HG03095 (cell line): ENCODE data around the gene LRRC8D.

Experiments used
- ATAC-seq: cut with Tn5 transposase; IDR thresholded peaks from one replicate; pipeline ENCODE4 v1.9.1; 2021; ENCODE audit warnings: moderate library complexity; ENCODE audit not compliant: unreplicated experiment

LRRC8D gene

GRCh38 chr1:89832496-89833127, 11.8 kb downstream of the LRRC8D start:
- ATAC-seq = no peak

GRCh38 chr1:89833183-89834082, 12.6 kb downstream of the LRRC8D start:
- no peak for ATAC-seq

- ATAC-seq = no peak
Measured at GRCh38 chr1:89834083-89834704, 13.4 kb downstream of the LRRC8D start.

GRCh38 chr1:89836252-89837035, 15.6 kb downstream of the LRRC8D start:
- no peak for ATAC-seq

GRCh38 chr1:89837036-89837481, 16.2 kb downstream of the LRRC8D start:
- ATAC-seq = no peak

GRCh38 chr1:89837510-89837909, 16.7 kb downstream of the LRRC8D start:
- no peak for ATAC-seq

GRCh38 chr1:89839516-89839915, 18.7 kb downstream of the LRRC8D start:
- ATAC-seq = no peak

- ATAC-seq = no peak
Measured at GRCh38 chr1:89841507-89841906, 20.7 kb downstream of the LRRC8D start.

- peak; percentile 40 for ATAC-seq
Measured at GRCh38 chr1:89842567-89843272, 21.9 kb downstream of the LRRC8D start.

- peak; percentile 82 for ATAC-seq
Measured at GRCh38 chr1:89843273-89844130, 22.7 kb downstream of the LRRC8D start.

GRCh38 chr1:89844241-89844807, 23.5 kb downstream of the LRRC8D start:
- no peak for ATAC-seq

GRCh38 chr1:89844860-89845259, 24.0 kb downstream of the LRRC8D start:
- ATAC-seq = no peak

- no peak for ATAC-seq
Measured at GRCh38 chr1:89847191-89847729, 26.4 kb downstream of the LRRC8D start.

GRCh38 chr1:89850844-89851415, 30.1 kb downstream of the LRRC8D start:
- ATAC-seq = no peak

GRCh38 chr1:89854140-89854539, 33.3 kb downstream of the LRRC8D start:
- no peak for ATAC-seq

GRCh38 chr1:89855413-89856123, 34.7 kb downstream of the LRRC8D start:
- ATAC-seq = peak; percentile 70

GRCh38 chr1:89863165-89863830, 42.5 kb downstream of the LRRC8D start:
- ATAC-seq = no peak
